Measurements from ENCODE around the gene USP17L15. TPM values are rescaled to one million over a fixed set of nuclear protein-coding genes. Genes with fewer than 3 reads are reported as not detected.

Gene USP17L15, protein sequence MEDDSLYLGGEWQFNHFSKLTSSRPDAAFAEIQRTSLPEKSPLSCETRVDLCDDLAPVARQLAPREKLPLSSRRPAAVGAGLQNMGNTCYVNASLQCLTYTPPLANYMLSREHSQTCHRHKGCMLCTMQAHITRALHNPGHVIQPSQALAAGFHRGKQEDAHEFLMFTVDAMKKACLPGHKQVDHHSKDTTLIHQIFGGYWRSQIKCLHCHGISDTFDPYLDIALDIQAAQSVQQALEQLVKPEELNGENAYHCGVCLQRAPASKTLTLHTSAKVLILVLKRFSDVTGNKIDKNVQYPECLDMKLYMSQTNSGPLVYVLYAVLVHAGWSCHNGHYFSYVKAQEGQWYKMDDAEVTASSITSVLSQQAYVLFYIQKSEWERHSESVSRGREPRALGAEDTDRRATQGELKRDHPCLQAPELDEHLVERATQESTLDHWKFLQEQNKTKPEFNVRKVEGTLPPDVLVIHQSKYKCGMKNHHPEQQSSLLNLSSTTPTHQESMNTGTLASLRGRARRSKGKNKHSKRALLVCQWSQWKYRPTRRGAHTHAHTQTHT
- total RNA-seq: not detected in 2 replicates

DNA sequence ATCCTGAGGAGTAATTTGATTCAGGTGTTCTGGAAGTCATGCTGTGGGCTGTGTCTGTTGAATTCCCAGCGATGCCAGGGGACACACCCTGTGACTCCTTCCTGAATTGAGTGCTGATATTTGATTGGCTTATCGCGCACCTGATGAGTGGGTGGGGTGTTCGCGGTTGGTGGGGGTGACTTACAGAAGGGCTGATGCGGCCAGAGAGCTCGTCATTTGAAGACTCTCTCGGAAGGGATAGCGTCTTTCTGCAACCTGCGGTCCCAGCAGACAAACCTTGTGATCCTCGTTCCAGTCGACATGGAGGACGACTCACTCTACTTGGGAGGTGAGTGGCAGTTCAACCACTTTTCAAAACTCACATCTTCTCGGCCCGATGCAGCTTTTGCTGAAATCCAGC lies at the start of gene USP17L15:
Gene USP17L15, plus strand, starts transcription at position 301 of the 400 bp plus-strand sequence. Its CDS starts 0 bp downstream, at position 301.

DNA sequence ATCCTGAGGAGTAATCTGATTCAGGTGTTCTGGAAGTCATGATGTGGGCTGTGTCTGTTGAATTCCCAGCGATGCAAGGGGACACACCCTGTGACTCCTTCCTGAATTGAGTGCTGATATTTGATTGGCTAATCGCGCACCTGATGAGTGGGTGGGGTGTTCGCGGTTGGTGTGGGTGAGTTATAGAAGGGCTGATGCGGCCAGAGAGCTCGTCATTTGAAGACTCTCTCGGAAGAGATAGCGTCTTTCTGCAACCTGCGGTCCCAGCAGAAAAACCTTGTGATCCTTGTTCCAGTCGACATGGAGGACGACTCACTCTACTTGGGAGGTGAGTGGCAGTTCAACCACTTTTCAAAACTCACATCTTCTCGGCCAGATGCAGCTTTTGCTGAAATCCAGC lies 23.8 kb upstream of the USP17L15 start, which contains the start of gene USP17L10:
Gene USP17L10, plus strand, starts transcription at position 301 of the 400 bp plus-strand sequence. Its CDS starts 0 bp downstream, at position 301.

DNA sequence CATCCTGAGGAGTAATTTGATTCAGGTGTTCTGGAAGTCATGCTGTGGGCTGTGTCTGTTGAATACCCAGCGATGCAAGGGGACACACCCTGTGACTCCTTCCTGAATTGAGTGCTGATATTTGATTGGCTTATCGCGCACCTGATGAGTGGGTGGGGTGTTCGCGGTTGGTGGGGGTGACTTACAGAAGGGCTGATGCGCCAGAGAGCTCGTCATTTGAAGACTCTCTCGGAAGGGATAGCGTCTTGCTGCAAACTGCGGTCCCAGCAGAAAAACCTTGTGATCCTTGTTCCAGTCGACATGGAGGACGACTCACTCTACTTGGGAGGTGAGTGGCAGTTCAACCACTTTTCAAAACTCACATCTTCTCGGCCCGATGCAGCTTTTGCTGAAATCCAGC lies 19.1 kb upstream of the USP17L15 start, which contains the start of gene USP17L11:
Gene USP17L11, plus strand, starts transcription at position 301 of the 400 bp plus-strand sequence. Its CDS starts 0 bp downstream, at position 301.

DNA sequence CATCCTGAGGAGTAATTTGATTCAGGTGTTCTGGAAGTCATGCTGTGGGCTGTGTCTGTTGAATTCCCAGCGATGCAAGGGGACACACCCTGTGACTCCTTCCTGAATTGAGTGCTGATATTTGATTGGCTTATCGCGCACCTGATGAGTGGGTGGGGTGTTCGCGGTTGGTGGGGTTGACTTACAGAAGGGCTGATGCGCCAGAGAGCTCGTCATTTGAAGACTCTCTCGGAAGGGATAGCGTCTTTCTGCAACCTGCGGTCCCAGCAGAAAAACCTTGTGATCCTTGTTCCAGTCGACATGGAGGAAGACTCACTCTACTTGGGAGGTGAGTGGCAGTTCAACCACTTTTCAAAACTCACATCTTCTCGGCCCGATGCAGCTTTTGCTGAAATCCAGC lies 14.3 kb upstream of the USP17L15 start, which contains the start of gene USP17L12:
Gene USP17L12, plus strand, starts transcription at position 301 of the 400 bp plus-strand sequence. Its CDS starts 0 bp downstream, at position 301.

DNA sequence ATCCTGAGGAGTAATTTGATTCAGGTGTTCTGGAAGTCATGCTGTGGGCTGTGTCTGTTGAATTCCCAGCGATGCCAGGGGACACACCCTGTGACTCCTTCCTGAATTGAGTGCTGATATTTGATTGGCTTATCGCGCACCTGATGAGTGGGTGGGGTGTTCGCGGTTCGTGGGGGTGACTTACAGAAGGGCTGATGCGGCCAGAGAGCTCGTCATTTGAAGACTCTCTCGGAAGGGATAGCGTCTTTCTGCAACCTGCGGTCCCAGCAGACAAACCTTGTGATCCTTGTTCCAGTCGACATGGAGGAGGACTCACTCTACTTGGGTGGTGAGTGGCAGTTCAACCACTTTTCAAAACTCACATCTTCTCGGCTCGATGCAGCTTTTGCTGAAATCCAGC lies 9.6 kb upstream of the USP17L15 start, which contains the start of gene USP17L13:
Gene USP17L13, plus strand, starts transcription at position 301 of the 400 bp plus-strand sequence. Its CDS starts 0 bp downstream, at position 301.

DNA sequence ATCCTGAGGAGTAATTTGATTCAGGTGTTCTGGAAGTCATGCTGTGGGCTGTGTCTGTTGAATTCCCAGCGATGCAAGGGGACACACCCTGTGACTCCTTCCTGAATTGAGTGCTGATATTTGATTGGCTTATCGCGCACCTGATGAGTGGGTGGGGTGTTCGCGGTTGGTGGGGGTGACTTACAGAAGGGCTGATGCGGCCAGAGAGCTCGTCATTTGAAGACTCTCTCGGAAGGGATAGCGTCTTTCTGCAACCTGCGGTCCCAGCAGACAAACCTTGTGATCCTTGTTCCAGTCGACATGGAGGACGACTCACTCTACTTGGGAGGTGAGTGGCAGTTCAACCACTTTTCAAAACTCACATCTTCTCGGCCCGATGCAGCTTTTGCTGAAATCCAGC lies 9.4 kb downstream of the USP17L15 start, which contains the start of gene USP17L17:
Gene USP17L17, plus strand, starts transcription at position 301 of the 400 bp plus-strand sequence. Its CDS starts 0 bp downstream, at position 301.

DNA sequence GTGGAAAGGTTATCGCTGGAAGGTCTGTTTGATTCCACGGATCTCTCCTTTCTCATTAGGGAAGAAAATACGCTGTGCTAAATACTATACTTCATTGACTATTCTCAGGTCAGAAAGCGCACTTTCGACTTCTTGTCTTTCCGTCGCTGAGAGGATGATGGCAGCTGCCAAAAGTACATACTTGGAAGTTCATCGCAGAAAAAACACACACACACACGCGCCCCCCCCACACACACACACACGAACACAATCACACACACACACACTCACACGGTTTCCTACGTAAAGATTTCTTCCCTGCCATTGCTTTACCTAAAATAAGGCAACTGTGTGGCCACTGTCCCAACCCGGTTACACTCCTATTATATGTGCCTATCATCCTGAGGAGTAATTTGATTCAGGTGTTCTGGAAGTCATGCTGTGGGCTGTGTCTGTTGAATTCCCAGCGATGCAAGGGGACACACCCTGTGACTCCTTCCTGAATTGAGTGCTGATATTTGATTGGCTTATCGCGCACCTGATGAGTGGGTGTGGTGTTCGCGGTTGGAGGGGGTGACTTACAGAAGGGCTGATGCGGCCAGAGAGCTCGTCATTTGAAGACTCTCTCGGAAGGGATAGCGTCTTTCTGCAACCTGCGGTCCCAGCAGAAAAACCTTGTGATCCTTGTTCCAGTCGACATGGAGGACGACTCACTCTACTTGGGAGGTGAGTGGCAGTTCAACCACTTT lies 13.9 kb downstream of the USP17L15 start, which contains the start of gene USP17L18:
Gene USP17L18, plus strand, starts transcription at position 678 of the 728 bp plus-strand sequence. Its CDS starts 0 bp downstream, at position 678.

DNA sequence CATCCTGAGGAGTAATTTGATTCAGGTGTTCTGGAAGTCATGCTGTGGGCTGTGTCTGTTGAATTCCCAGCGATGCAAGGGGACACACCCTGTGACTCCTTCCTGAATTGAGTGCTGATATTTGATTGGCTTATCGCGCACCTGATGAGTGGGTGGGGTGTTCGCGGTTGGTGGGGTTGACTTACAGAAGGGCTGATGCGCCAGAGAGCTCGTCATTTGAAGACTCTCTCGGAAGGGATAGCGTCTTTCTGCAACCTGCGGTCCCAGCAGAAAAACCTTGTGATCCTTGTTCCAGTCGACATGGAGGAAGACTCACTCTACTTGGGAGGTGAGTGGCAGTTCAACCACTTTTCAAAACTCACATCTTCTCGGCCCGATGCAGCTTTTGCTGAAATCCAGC lies 18.9 kb downstream of the USP17L15 start, which contains the start of gene USP17L19:
Gene USP17L19, plus strand, starts transcription at position 301 of the 400 bp plus-strand sequence. Its CDS starts 0 bp downstream, at position 301.

DNA sequence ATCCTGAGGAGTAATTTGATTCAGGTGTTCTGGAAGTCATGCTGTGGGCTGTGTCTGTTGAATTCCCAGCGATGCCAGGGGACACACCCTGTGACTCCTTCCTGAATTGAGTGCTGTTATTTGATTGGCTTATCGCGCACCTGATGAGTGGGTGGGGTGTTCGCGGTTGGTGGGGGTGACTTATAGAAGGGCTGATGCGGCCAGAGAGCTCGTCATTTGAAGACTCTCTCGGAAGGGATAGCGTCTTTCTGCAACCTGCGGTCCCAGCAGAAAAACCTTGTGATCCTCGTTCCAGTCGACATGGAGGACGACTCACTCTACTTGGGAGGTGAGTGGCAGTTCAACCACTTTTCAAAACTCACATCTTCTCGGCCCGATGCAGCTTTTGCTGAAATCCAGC lies 23.6 kb downstream of the USP17L15 start, which contains the start of gene USP17L20:
Gene USP17L20, plus strand, starts transcription at position 301 of the 400 bp plus-strand sequence. Its CDS starts 0 bp downstream, at position 301.

DNA sequence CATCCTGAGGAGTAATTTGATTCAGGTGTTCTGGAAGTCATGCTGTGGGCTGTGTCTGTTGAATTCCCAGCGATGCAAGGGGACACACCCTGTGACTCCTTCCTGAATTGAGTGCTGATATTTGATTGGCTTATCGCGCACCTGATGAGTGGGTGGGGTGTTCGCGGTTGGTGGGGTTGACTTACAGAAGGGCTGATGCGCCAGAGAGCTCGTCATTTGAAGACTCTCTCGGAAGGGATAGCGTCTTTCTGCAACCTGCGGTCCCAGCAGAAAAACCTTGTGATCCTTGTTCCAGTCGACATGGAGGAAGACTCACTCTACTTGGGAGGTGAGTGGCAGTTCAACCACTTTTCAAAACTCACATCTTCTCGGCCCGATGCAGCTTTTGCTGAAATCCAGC lies 28.4 kb downstream of the USP17L15 start, which contains the start of gene USP17L21:
Gene USP17L21, plus strand, starts transcription at position 301 of the 400 bp plus-strand sequence. Its CDS starts 0 bp downstream, at position 301.

DNA sequence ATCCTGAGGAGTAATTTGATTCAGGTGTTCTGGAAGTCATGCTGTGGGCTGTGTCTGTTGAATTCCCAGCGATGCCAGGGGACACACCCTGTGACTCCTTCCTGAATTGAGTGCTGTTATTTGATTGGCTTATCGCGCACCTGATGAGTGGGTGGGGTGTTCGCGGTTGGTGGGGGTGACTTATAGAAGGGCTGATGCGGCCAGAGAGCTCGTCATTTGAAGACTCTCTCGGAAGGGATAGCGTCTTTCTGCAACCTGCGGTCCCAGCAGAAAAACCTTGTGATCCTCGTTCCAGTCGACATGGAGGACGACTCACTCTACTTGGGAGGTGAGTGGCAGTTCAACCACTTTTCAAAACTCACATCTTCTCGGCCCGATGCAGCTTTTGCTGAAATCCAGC lies 33.1 kb downstream of the USP17L15 start, which contains the start of gene USP17L22:
Gene USP17L22, plus strand, starts transcription at position 301 of the 400 bp plus-strand sequence. Its CDS starts 0 bp downstream, at position 301.

Other genes starting within 250 kb of the USP17L15 start
- gene FAM90A26, start 64.0 kb upstream of the USP17L15 start, total RNA-seq: not detected in 2 replicates
- not detected in 2 replicates for gene USP17L10, start 23.7 kb upstream of the USP17L15 start, total RNA-seq
- gene USP17L11, start 19.0 kb upstream of the USP17L15 start, total RNA-seq: not detected in 2 replicates
- gene USP17L12, start 14.2 kb upstream of the USP17L15 start, total RNA-seq: not detected in 2 replicates
- gene USP17L13, start 9.5 kb upstream of the USP17L15 start, total RNA-seq: not detected in 2 replicates
- not detected in 2 replicates for gene USP17L17, start 9.5 kb downstream of the USP17L15 start, total RNA-seq
- not detected in 2 replicates for gene USP17L18, start 14.2 kb downstream of the USP17L15 start, total RNA-seq
- gene USP17L19, start 19.0 kb downstream of the USP17L15 start, total RNA-seq: not detected in 2 replicates
- not detected in 2 replicates for gene USP17L20, start 23.7 kb downstream of the USP17L15 start, total RNA-seq
- gene USP17L21, start 28.5 kb downstream of the USP17L15 start, total RNA-seq: not detected in 2 replicates
- gene USP17L22, start 33.2 kb downstream of the USP17L15 start, total RNA-seq: not detected in 2 replicates
- not detected in 2 replicates for gene USP17L24, start 90.8 kb downstream of the USP17L15 start, total RNA-seq
- not detected in 2 replicates for gene USP17L25, start 95.5 kb downstream of the USP17L15 start, total RNA-seq
- gene USP17L26, start 100.3 kb downstream of the USP17L15 start, total RNA-seq: not detected in 2 replicates
- gene USP17L5, start 105.0 kb downstream of the USP17L15 start, total RNA-seq: not detected in 2 replicates
- gene USP17L27, start 109.8 kb downstream of the USP17L15 start, total RNA-seq: not detected in 2 replicates
- gene USP17L28, start 114.5 kb downstream of the USP17L15 start, total RNA-seq: not detected in 2 replicates
- gene USP17L29, start 119.3 kb downstream of the USP17L15 start, total RNA-seq: not detected in 2 replicates
- gene USP17L30, start 128.7 kb downstream of the USP17L15 start, total RNA-seq: not detected in 2 replicates
- not detected in 2 replicates for gene DEFB131A, start 210.0 kb downstream of the USP17L15 start, total RNA-seq

Measured in placental pericyte (primary cell).